Activated CD4-positive, alpha-beta T cell treated with anti-CD3 and anti-CD28 coated beads, Interleukin-2, amount 50 U/mL, for 16 hours (primary cell): ENCODE results near the gene VWA2.

Experiments
- DNase-seq: peaks from one replicate; pipeline ENCODE4 v3.0.0-alpha.2; 2020

VWA2 gene

GRCh38 chr10:114276671-114277070, 37.6 kb downstream of the VWA2 start:
- DNase-seq, result no peak

- no peak for DNase-seq
These were observed 39.3 kb downstream of the VWA2 start for GRCh38 chr10:114278140-114278883.

GRCh38 chr10:114278884-114279191, 39.8 kb downstream of the VWA2 start:
- DNase-seq, result no peak

GRCh38 chr10:114279289-114279688, 40.2 kb downstream of the VWA2 start:
- DNase-seq, result no peak

GRCh38 chr10:114279901-114280644, 41.0 kb downstream of the VWA2 start:
- DNase-seq, result no peak

- DNase-seq, result no peak
These were observed 42.0 kb downstream of the VWA2 start for GRCh38 chr10:114281006-114281405.

- DNase-seq, result no peak
These were observed 42.4 kb downstream of the VWA2 start for GRCh38 chr10:114281461-114281860.

GRCh38 chr10:114282526-114282925, 43.5 kb downstream of the VWA2 start:
- DNase-seq, result no peak

- no peak for DNase-seq
These were observed 44.0 kb downstream of the VWA2 start for GRCh38 chr10:114283091-114283490.

GRCh38 chr10:114283535-114284234, 44.6 kb downstream of the VWA2 start:
- no peak for DNase-seq

- DNase-seq, result no peak
These were observed 45.5 kb downstream of the VWA2 start for GRCh38 chr10:114284346-114285071.

GRCh38 chr10:114285961-114286441, 46.9 kb downstream of the VWA2 start:
- no peak for DNase-seq

GRCh38 chr10:114286921-114287320, 47.9 kb downstream of the VWA2 start:
- no peak for DNase-seq

- no peak for DNase-seq
These were observed 49.5 kb downstream of the VWA2 start for GRCh38 chr10:114288424-114289095.

GRCh38 chr10:114289096-114289436, 50.0 kb downstream of the VWA2 start:
- DNase-seq, result no peak

- no peak for DNase-seq
These were observed 51.0 kb downstream of the VWA2 start for GRCh38 chr10:114290038-114290437.

- no peak for DNase-seq
These were observed 52.0 kb downstream of the VWA2 start for GRCh38 chr10:114291076-114291475.

GRCh38 chr10:114291516-114291915, 52.5 kb downstream of the VWA2 start:
- DNase-seq, result no peak

GRCh38 chr10:114293075-114293474, 54.0 kb downstream of the VWA2 start:
- DNase-seq, result no peak

- no peak for DNase-seq
These were observed 55.5 kb downstream of the VWA2 start for GRCh38 chr10:114294549-114294948.

GRCh38 chr10:114295393-114295792, 56.3 kb downstream of the VWA2 start:
- DNase-seq, result no peak

- no peak for DNase-seq
These were observed 58.2 kb downstream of the VWA2 start for GRCh38 chr10:114297136-114297705.
